Spleen (tissue), 13 donors: ENCODE data around the gene COBLL1. TPM values are rescaled to one million over a fixed set of nuclear protein-coding genes. Genes with fewer than 3 reads are reported as not detected.
A peak's percentile ranks its signal among the peaks of the same experiment; 100 is the strongest.

Source experiments
- DNase-seq: peaks from one replicate; pipeline ENCODE4 v3.0.0-alpha.2; 2020
- H3K27ac ChIP-seq, 8 donors: fragments of 200-600 bp; sonication (generic) in 7 of 8; 1 replicate in 4 of 8; 2 replicates in 4 of 8; pipeline versions ENCODE4 v1.5.0 to v1.8.0; 2016 to 2021; ENCODE audit warnings: inconsistent platforms in 4 of 8, mild to moderate bottlenecking in 4 of 8, moderate library complexity in 1 of 8
- H3K27me3 ChIP-seq, 7 donors: fragments of 200-600 bp; sonication (generic) in 6 of 7; replicated peaks in 1 of 7; 1 replicate in 4 of 7; 2 replicates in 3 of 7; pipeline versions ENCODE4 v1.5.0 to v1.8.0; 2016 to 2021; ENCODE audit warnings: inconsistent platforms in 3 of 7, mild to moderate bottlenecking in 1 of 7
- H3K36me3 ChIP-seq, 6 donors: fragments of 200-600 bp; sonication (generic) in 5 of 6; 1 replicate in 4 of 6; 2 replicates in 2 of 6; pipeline versions ENCODE4 v1.5.0 to v1.8.0; 2016 to 2021; ENCODE audit warnings: inconsistent platforms in 2 of 6
- H3K4me1 ChIP-seq, 6 donors: fragments of 200-600 bp; sonication (generic) in 5 of 6; 1 replicate in 3 of 6; 2 replicates in 3 of 6; pipeline versions ENCODE4 v1.5.0 to v1.8.0; 2016 to 2021; ENCODE audit warnings: inconsistent platforms in 3 of 6
- H3K4me3 ChIP-seq, 8 donors: fragments of 200-600 bp; sonication (generic) in 7 of 8; 1 replicate in 4 of 8; 2 replicates in 4 of 8; pipeline versions ENCODE4 v1.5.0 to v1.8.0; 2016 to 2021; ENCODE audit warnings: inconsistent platforms in 4 of 8, mild to moderate bottlenecking in 4 of 8, moderate library complexity in 2 of 8
- H3K9me3 ChIP-seq, 8 donors: fragments of 200-600 bp; sonication (generic) in 7 of 8; 1 replicate in 4 of 8; 2 replicates in 4 of 8; pipeline versions ENCODE4 v1.5.0 to v1.8.0; 2016 to 2021; ENCODE audit warnings: inconsistent platforms in 4 of 8
- CTCF ChIP-seq, 11 experiments: fragments of 200-600 bp in 7 of 11; fragments of 450-650 bp in 4 of 11; sonication (generic) in 4 of 11; IDR thresholded peaks in 8 of 11; conservative IDR thresholded peaks in 3 of 11; 1 replicate in 7 of 11; 2 replicates in 4 of 11; pipeline versions ENCODE4 v1.4.0 to v1.8.0; 2016 to 2021; ENCODE audit warnings: antibody characterized with exemption in 11 of 11, inconsistent platforms in 4 of 11, mild to moderate bottlenecking in 1 of 11
- POLR2A ChIP-seq, 3 donors: fragments of 450-650 bp; IDR thresholded peaks; one replicate each; pipeline ENCODE4 v1.5.1; 2017; ENCODE audit warnings: antibody characterized with exemption in 3 of 3, mild to moderate bottlenecking in 1 of 3
- POLR2AphosphoS5 ChIP-seq, 3 donors: sonication (generic); formaldehyde crosslinking; IDR thresholded peaks; one replicate each; pipeline ENCODE4 v1.5.1; 2017; ENCODE audit warnings: antibody characterized with exemption in 3 of 3
- WGBS, 5 donors: extraction: QIAGEN DNeasy Blood & Tissue Kit in 3 of 5; methylation state at CpG; one replicate each; pipeline versions ENCODE4 v1.1.5 to v1.1.7; 2013 to 2018; 5-methylcytosine and 5-hydroxymethylcytosine counted together
- intact Hi-C: fragments of 100-400 bp; cut with DNase I; formaldehyde crosslinking; loops from one replicate; pipeline ENCODE4 v1.15.0; 2023; ENCODE audit warnings: low total_unique reads
- long read RNA-seq, 2 donors: transcript quantifications; one replicate each; lab custom pipeline, GENCODE V29; 2026
- polyA plus RNA-seq, 3 donors: library from polyadenylated mRNA; stranded (reverse); fragments of 200-250 nt; gene quantifications; one replicate each; pipeline ENCODE4 v1.2.1, GENCODE V29; 2013
- total RNA-seq, 7 donors: library from RNA; depleted of rRNA in 3 of 7; stranded (reverse); fragments of >200 nt in 3 of 7; fragmentation: NEBNext Ultra II Directional in 4 of 7; extraction: Animal tissue kit (Norgen Biotek cat#: 25700) in 4 of 7; gene quantifications; one replicate each; pipeline versions ENCODE4 v1.1.0 to v1.2.1, GENCODE V29; 2016 to 2021
- donor health status: healthy with polysubstance abuse.
- donor health status: DM: no; HTN: no; CAD: no; lungs with moderate emphysema.
- donor health status: DM: no; HTN: no; CAD: no.
- donor health status: Bipolar disorder and iron deficiency.
- donor health status: healthy.
- donor health status: DM: no; HTN: no; CAD: no.
- donor health status: DM: yes; HTN: yes; CAD: no.

COBLL1 gene
- total RNA-seq (10 to 100 TPM; 41.4 to 86.8 (median 58.1) TPM), polyA plus RNA-seq (10 to 100 TPM in 2 of 3 donors, 1 to 10 TPM in 1; 6.4 to 13.5 (median 12.8) TPM)
- long read RNA-seq, donor 1, full-length matches to known transcripts: 1 of 1 reads
- long read RNA-seq, donor 1, partial matches to known transcripts: 0 of 1 reads
- long read RNA-seq, donor 1, other reads (novel, unspliced or antisense): 0 of 1 reads
- long read RNA-seq, donor 2, full-length matches to known transcripts: 2 of 2 reads
- long read RNA-seq, donor 2, partial matches to known transcripts: 0 of 2 reads
- long read RNA-seq, donor 2, other reads (novel, unspliced or antisense): 0 of 2 reads

GRCh38 chr2:164841719-164842623, at the start of gene COBLL1:
COBLL1 (minus strand) TSS chr2:164841823; CDS start chr2:164841196, 627 bp downstream.
- WGBS, 5 donors: 1 to 2% (median 1%) methylated on average over 55 to 57 of the region's 57 CpGs

GRCh38 chr2:164890544-164890943, 48.9 kb upstream of the COBLL1 start:
- TF ChIP-seq POLR2A (IDR thresholded peaks at IDR 0.05) (no peak), POLR2AphosphoS5 (IDR thresholded peaks at IDR 0.05) (no peak), CTCF (IDR thresholded peaks at IDR 0.05 in 8 of 11, conservative IDR thresholded peaks at IDR 0.05 in 3 of 11) (no peak)
- 10 to 34% (median 15%) methylated on average over 4 of the region's 4 CpGs for WGBS, 5 donors
- intact Hi-C loops: no loop called here
- H3K9me3 ChIP-seq: no peaks in the 10 kb centered on the region
- DNase-seq: no peak
- H3K4me1 ChIP-seq: no peaks in the 10 kb centered on the region
- H3K36me3 ChIP-seq: no peaks in the 10 kb centered on the region
- no peaks in the 10 kb centered on the region for H3K27me3 ChIP-seq
- no peak overlapping the region for H3K4me3 ChIP-seq
- H3K27ac ChIP-seq: no peak overlapping the region

More at GRCh38 chr2:164841719-164842623, at the start of gene COBLL1:
- no peak for TF ChIP-seq POLR2A (IDR thresholded peaks at IDR 0.05)
- TF ChIP-seq CTCF (IDR thresholded peaks at IDR 0.05 in 8 of 11, conservative IDR thresholded peaks at IDR 0.05 in 3 of 11): peak; percentile 35 to 82 (median 65)
- peak in 2 of 3 donors; percentile 67 to 73 for TF ChIP-seq POLR2AphosphoS5 (IDR thresholded peaks at IDR 0.05)
- H3K36me3 ChIP-seq: no peaks in the 10 kb centered on the region
- H3K4me1 ChIP-seq: peaks cover 0 to 54% (median 17%) of the 10 kb centered on the region in 6 donors
- peak within 1 kb of the TSS; percentile 58 to 86 (median 64) for H3K4me3 ChIP-seq
- peaks cover 0 to 20% (median 6%) of the 10 kb centered on the region in 7 donors for H3K27me3 ChIP-seq
- peak within 1 kb of the TSS; percentile 71 to 93 (median 89) for H3K27ac ChIP-seq
- intact Hi-C loops: no loop called here
- no peaks in the 10 kb centered on the region for H3K9me3 ChIP-seq
- peak; percentile 92 for DNase-seq

DNA sequence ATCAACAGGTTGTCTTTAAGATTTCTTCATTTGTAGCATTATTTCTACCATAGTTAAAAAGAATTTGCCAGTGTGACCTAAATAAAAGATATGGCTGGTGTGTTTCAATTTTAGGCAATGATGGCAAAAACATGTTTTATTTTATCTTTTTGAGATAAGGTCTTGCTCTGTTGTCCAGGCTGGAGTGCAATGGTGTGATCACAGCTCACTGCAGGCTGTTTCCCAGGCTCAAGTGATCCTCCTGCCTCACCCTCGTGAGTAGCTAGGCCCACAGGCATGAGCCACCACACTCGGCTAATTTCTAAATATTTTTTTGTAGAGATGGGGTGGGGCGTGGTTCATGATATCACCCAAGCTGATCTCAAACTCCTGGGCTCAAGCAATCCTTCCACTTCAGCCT, 47.0 kb upstream of the COBLL1 start:
- Histone ChIP-seq H3K27ac (no peak overlapping the region), H3K9me3 (no peaks in the 10 kb centered on the region)

More for the DNA sequence above, 47.0 kb upstream of the COBLL1 start:
- Histone ChIP-seq H3K36me3 (no peaks in the 10 kb centered on the region), H3K27me3 (no peaks in the 10 kb centered on the region), H3K4me3 (no peak overlapping the region), H3K4me1 (no peaks in the 10 kb centered on the region)
- 75 to 92% (median 84%) methylated on average over 3 of the region's 3 CpGs for WGBS, 5 donors
- intact Hi-C loops: no loop called here
- TF ChIP-seq POLR2A (IDR thresholded peaks at IDR 0.05) (no peak), POLR2AphosphoS5 (IDR thresholded peaks at IDR 0.05) (no peak), CTCF (IDR thresholded peaks at IDR 0.05 in 8 of 11, conservative IDR thresholded peaks at IDR 0.05 in 3 of 11) (no peak)
- DNase-seq: no peak
